ENCODE data around the gene NDEL1. TPM values are rescaled to one million over a fixed set of nuclear protein-coding genes. Genes with fewer than 3 reads are reported as not detected.

The NDEL1 gene
- total RNA-seq, 1 experiment from 2014 or later = 95.3 TPM

DNA sequence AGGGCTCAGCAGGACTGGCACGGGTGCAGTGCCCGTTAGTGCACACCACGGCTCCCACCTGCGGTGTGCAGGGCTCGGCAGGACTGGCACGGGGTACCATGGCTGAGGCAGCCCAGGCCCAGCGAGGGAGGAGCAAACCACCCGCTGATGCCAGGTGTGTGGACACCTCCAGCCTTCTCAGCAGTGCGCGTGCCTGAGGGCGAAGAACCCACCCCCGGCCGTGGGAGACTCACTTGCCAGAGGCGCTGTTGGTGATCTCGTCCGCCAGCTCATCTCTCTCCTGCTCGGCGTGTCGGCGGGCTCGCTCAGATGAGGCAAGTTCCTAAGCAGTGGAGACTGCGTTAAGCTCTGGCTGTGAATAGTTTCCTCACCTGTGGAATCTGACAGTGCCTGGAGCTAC is 45.4 kb downstream of the NDEL1 start:
- DNase-seq (ENCODE audit: unreplicated experiment) = no peak
- no peak overlapping the region for H3K27ac Mint-ChIP-seq (ENCODE audit: low read depth, unreplicated experiment)
- H3K4me3 Mint-ChIP-seq (ENCODE audit: unreplicated experiment) = no peak overlapping the region
- no peaks in the 10 kb centered on the region for H3K4me1 Mint-ChIP-seq (ENCODE audit: insufficient read depth, unreplicated experiment)
- no TSS peak for BruUV-seq (replicated peaks)
- H3K27me3 Mint-ChIP-seq (ENCODE audit: insufficient read depth, unreplicated experiment) = no peaks in the 10 kb centered on the region
- intact Hi-C loops (cut with micrococcal nuclease) = no loop called here
- CTCF ChIA-PET = no interaction called here
- POLR2A ChIA-PET = interaction anchor here (0.7 kb wide), 1 partner anchor 46 kb away, joined by 3 read pairs; the partner anchor contains the start of gene NDEL1
- TF ChIP-seq CTCF (IDR thresholded peaks at IDR 0.05; ENCODE audit: unreplicated experiment) = no peak
- H3K36me3 Mint-ChIP-seq (ENCODE audit: insufficient read depth, unreplicated experiment) = peaks cover 67% of the 10 kb centered on the region
- H3K9me3 Mint-ChIP-seq (ENCODE audit: unreplicated experiment) = no peaks in the 10 kb centered on the region

DNA sequence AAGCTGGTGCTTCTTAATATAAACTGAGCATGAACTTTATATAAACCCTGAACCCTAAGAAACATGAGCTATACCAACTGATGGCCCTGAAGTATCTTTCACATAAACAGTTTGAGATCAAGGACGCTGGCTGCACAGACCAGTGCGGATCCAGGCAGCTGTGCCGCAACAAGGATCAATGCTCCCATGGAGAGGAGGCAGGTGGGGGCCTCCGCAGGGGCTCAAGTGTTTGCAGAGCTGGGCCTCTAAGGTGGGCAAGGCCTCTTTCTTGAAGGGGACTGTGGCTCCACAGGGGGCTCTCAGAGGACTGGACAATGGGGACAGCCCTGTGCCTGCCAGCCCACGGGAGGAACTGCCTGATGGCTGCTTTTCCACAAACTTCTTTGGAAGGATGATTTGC is 46.0 kb downstream of the NDEL1 start:
- DNase-seq (ENCODE audit: unreplicated experiment) = no peak
- TF ChIP-seq CTCF (IDR thresholded peaks at IDR 0.05; ENCODE audit: unreplicated experiment) = no peak
- BruUV-seq (replicated peaks) = no TSS peak
- H3K9me3 Mint-ChIP-seq (ENCODE audit: unreplicated experiment) = no peaks in the 10 kb centered on the region
- ChIA-PET POLR2A (interaction anchor here (0.7 kb wide), 1 partner anchor 46 kb away, joined by 3 read pairs; the partner anchor contains the start of gene NDEL1), CTCF (interaction anchor here (1.8 kb wide), 1 partner anchor 71 kb away, joined by 7 read pairs; no protein-coding TSS in a partner anchor)
- H3K4me1 Mint-ChIP-seq (ENCODE audit: insufficient read depth, unreplicated experiment) = no peaks in the 10 kb centered on the region
- no peak overlapping the region for H3K4me3 Mint-ChIP-seq (ENCODE audit: unreplicated experiment)
- intact Hi-C loops (cut with micrococcal nuclease) = no loop called here
- H3K27ac Mint-ChIP-seq (ENCODE audit: low read depth, unreplicated experiment) = no peak overlapping the region
- no peaks in the 10 kb centered on the region for H3K27me3 Mint-ChIP-seq (ENCODE audit: insufficient read depth, unreplicated experiment)
- peaks cover 65% of the 10 kb centered on the region for H3K36me3 Mint-ChIP-seq (ENCODE audit: insufficient read depth, unreplicated experiment)

DNA sequence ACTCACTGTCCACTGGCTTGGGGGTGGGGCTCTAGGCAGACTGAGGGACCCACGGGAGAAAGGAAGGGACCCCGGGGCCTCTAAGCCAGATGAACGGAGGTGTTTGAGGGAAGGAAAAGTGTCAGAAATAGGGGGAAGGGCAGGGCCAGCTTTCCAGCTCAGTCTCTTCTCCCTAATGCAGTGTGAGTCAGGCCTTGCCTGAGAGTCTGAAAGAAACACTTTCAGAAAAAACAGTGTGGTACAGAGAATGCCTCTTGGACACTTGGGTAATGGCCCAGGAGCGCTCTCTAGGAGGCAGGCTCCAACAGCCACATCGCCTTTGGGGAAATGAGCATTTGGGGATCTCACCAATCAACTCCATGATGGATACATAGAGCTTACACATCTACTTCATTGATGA is 46.9 kb downstream of the NDEL1 start:
- intact Hi-C loops (cut with micrococcal nuclease) = no loop called here
- peaks cover 67% of the 10 kb centered on the region for H3K36me3 Mint-ChIP-seq (ENCODE audit: insufficient read depth, unreplicated experiment)
- no peak for DNase-seq (ENCODE audit: unreplicated experiment)
- H3K4me3 Mint-ChIP-seq (ENCODE audit: unreplicated experiment) = no peak overlapping the region
- no peak for TF ChIP-seq CTCF (IDR thresholded peaks at IDR 0.05; ENCODE audit: unreplicated experiment)
- no peaks in the 10 kb centered on the region for H3K27me3 Mint-ChIP-seq (ENCODE audit: insufficient read depth, unreplicated experiment)
- H3K4me1 Mint-ChIP-seq (ENCODE audit: insufficient read depth, unreplicated experiment) = no peaks in the 10 kb centered on the region
- POLR2A ChIA-PET = interaction anchor here (0.9 kb wide), 1 partner anchor 13 kb away, joined by 3 read pairs; no protein-coding TSS in a partner anchor
- no peaks in the 10 kb centered on the region for H3K9me3 Mint-ChIP-seq (ENCODE audit: unreplicated experiment)
- H3K27ac Mint-ChIP-seq (ENCODE audit: low read depth, unreplicated experiment) = no peak overlapping the region
- BruUV-seq (replicated peaks) = no TSS peak
- CTCF ChIA-PET = interaction anchor here (1.8 kb wide), 1 partner anchor 72 kb away, joined by 7 read pairs; no protein-coding TSS in a partner anchor

DNA sequence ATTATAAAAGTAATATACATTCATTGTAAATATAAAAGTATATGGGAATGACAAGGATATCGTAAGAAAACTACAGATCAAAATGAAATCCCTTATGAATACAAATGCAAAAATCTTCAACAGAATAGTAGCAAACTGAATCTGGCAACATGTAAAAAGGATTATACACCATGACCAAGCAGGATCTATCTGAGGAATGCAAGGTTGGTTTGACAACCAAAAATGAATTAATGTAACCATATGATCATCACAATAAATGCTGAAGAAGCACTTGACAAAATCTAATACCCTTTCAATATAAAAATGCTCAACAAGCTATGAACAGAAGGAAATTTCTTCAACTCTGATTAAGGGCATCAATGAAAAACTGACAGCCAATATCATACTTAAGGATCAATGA is 48.8 kb downstream of the NDEL1 start:
- Mint-ChIP-seq H3K4me3 (ENCODE audit: unreplicated experiment) (no peak overlapping the region), H3K4me1 (ENCODE audit: insufficient read depth, unreplicated experiment) (peaks cover 7% of the 10 kb centered on the region), H3K9me3 (ENCODE audit: unreplicated experiment) (no peaks in the 10 kb centered on the region), H3K27me3 (ENCODE audit: insufficient read depth, unreplicated experiment) (no peaks in the 10 kb centered on the region), H3K36me3 (ENCODE audit: insufficient read depth, unreplicated experiment) (peaks cover 67% of the 10 kb centered on the region), H3K27ac (ENCODE audit: low read depth, unreplicated experiment) (no peak overlapping the region)
- DNase-seq (ENCODE audit: unreplicated experiment) = no peak
- TF ChIP-seq CTCF (IDR thresholded peaks at IDR 0.05; ENCODE audit: unreplicated experiment) = no peak
- ChIA-PET POLR2A (no interaction called here), CTCF (interaction anchor here (0.6 to 0.7 kb wide), 2 partner anchors 26 to 262 kb away, joined by 4 to 5 read pairs; no protein-coding TSS in a partner anchor)
- BruUV-seq (replicated peaks) = no TSS peak
- intact Hi-C loops (cut with micrococcal nuclease) = no loop called here
